Measurements from ENCODE around the gene STON1. TPM values are rescaled to one million over a fixed set of nuclear protein-coding genes. Genes with fewer than 3 reads are reported as not detected.
"Not testable (repeated sequence)": the region's sequence is repeated elsewhere in the genome, so short reads cannot be mapped to it uniquely, and the experiment has no call there.

The STON1 gene
- total RNA-seq, 1 donor from 2014 or later, result 16.2 TPM

DNA sequence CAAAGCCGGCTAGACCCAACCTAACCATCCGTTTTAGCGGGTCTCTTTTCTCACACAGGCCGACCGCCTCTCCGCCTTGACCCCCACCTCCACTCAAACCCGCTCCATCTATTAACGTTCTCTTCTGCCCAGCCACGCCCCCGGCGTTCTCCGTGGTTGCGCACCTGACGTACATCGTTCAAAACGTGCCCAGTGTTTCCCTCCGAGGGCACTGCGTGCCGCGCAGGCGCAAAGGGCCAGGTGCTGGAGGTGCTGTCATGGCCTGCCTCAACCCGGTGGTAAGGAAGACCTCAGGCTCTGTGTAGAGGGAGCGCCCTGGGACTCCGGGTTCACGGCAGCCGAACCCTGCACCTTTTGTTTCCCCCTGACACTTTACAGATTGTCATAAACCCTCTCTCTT, 87.7 kb downstream of the STON1 start, which contains the start of gene GTF2A1L:
Gene GTF2A1L, plus strand, starts transcription at position 239 of the 400 bp plus-strand sequence. Its CDS starts 19 bp downstream, at position 258.
- DNase-seq (ENCODE audit: low spot score), result no peak

DNA sequence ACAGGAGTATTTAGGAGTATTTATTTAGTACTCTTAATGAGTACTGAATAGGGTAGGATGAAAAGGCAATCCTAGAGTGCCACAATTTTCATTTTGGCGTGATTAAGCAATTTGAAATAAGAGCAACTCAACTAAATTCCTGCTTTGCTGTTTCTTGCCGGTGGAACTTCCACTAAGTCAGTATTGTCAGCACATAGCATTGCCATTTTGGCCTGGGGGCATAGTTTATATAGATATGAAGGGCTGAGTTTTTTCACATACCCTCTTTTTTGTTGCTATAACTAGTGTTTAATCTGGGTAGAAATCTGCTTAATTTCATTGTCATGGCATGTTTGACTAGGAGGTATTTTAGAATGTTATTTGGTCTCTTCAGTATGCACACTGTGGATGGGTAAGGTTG, 89.6 kb downstream of the STON1 start:
- no peak for DNase-seq (ENCODE audit: low spot score)

DNA sequence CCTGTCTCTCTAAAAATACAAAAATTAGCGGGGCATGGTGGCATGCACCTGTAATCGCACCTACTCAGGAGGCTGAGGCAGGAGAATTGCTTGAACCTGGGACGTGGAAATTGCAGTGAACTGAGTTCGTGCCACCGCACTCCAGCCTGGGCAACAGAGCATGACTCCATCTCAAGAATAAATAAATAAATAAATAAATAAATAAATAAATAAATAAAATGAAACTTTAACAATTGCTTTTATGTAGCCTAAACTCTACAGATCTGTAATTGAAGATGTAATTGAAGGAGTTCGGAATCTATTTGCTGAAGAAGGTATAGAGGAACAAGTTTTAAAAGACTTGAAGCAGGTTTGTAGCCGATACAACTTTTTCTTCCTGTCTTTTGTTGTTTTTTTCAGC, 90.7 kb downstream of the STON1 start:
- DNase-seq (ENCODE audit: low spot score), result no peak

DNA sequence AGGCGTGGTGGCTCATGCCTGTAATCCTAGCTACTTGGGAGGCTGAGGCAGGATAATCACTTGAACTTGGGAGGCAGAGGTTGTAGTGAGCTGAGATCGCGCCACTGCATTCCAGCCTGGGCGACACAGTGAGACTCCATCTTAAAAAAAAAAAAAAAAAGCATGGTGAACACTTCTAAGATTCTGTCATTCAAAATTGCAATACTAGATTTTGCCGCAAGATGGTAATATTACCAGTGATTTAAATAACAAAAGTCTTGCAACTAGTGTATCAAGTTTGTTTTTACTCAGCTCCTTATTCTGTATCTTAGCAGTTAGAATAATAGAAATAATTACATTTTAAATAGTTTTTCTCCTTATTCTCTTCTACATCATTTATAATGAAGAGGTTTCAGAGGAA, 92.7 kb downstream of the STON1 start:
- DNase-seq (ENCODE audit: low spot score), result not testable (repeated sequence)

DNA sequence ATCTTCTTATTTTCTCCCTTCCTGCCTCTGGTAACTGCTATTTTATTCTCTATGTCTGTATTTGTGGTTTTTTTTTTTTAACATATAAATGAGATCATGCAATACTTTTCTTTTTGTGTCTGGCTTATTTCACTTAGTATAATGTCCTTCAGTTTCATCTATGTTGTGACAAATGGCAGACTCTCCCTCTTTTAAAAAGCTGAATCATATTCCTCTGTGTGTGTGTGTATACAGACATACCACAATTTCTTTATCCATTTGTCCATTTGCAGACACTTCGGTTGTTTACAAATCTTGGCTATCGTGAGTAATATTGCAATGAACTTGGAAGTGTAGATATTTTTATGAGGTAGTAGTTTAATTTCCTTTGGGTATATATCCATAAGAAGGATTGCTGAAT, 94.7 kb downstream of the STON1 start:
- no peak for DNase-seq (ENCODE audit: low spot score)

DNA sequence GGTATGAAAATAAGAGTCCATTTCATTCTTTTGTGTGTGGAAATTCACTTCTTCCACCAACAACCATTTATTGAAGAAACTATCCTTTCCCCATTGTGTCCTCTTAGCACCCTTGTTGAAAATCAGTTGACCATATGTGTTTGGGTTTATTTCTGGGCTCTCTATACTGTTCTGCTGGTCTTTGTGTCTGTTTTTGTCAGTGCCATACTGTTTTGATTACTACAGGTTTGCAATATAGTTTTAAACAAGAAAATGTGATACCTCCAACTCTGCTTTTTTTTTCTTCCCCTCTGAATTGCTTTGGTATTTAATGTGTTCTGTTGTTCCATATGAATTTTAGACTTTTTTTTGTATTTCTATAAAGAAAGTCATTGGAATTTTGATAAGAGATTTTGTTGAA, 96.1 kb downstream of the STON1 start:
- DNase-seq (ENCODE audit: low spot score), result no peak

DNA sequence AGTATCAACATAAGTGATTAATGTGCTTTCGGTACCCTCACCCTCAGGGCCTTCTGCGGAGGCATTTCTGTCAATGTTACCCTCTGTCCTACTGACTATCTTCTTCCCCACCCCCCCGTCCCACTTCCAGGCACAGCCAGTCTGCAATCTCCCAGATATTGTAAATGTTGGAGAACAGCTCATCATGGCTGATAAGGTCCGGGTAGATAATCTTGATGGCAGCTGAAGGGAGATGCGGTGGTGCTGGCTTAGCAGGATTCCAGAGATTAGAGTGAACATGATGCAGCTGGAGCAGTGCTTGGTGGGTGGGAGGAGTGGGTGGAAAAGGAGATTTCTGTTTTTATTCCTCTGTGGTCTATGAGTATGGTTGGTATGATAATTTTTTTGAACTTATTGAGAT, 103.2 kb downstream of the STON1 start:
- no peak for DNase-seq (ENCODE audit: low spot score)

DNA sequence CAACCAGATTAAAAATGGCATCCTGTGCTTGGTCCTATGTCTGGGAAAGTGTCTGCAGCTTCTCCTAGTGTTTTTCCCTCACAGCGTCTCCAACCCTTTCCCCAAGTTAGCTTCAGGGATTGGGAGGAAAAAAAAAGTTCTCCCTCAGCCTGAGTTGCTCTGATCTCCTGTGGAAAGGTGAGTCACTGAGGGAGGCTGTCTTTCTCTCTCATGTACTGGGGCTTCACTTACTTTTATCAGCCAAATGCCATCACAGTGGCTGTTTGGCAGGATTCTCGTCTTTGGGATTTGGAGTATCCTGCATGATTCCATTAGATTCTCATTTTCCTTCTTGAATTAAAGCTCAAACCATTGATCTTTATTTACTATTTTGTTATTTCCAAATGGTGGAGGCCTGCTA, 105.8 kb downstream of the STON1 start:
- DNase-seq (ENCODE audit: low spot score), result no peak

DNA sequence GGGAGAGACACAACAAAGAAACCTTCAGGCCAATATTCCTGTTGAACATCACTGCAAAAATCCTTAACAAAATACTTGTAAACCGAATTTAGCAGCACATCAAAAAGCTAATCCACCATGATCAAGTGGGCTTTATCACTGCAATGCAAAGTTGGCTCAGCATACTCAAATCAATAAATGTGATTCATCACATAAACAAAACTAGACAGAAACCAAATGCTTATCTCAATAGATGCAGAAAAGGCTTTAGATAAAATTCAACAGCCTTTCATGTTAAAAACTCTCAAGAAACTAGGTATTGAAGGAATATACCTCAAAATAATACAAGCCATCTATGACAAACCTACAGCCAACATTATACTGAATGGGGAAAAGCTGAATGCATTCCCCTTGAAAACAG, 108.3 kb downstream of the STON1 start:
- no peak for DNase-seq (ENCODE audit: low spot score)

Other genes with a start within 250 kb of the STON1 start
- 19.8 TPM for gene FOXN2, start 215.5 kb upstream of the STON1 start, total RNA-seq
- gene PPP1R21, start 89.4 kb upstream of the STON1 start, total RNA-seq, result 40.9 TPM
- gene GTF2A1L, start 87.7 kb downstream of the STON1 start, total RNA-seq, result not detected
- gene LHCGR, start 225.6 kb downstream of the STON1 start, total RNA-seq, result not detected

Measured in ureter (tissue), 1 donor.